ENCODE data around the gene KLHL33.
"Not testable (repeated sequence)": the region's sequence is repeated elsewhere in the genome, so short reads cannot be mapped to it uniquely, and the experiment has no call there.

The KLHL33 gene

GRCh38 chr14:20435582-20436362 is at the start of gene KLHL33:
TSS of gene KLHL33 (minus strand) at chr14:20436166. CDS start at chr14:20435811, 355 bp downstream.
- no peak for DNase-seq

GRCh38 chr14:20482382-20482781 is 46.4 kb upstream of the KLHL33 start:
- DNase-seq = no peak

DNA sequence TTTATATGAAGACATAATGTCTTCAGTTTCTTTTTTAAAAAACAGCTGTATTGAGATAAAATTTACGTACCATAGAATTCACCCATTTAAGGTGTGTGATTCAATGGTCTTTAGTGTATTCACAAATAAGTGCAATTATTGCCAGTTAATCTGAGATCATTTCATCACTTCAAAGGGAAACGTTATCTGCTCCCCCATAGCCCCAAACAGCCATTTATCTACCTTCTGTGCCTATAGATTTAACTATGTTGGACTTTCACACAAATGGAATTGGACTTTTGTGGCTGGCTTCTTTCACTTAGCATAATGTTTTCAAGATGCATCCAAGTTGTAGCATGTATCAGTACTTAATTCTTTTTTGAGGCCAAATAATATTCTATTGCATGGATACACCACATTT is 42.9 kb upstream of the KLHL33 start:
- DNase-seq = no peak

DNA sequence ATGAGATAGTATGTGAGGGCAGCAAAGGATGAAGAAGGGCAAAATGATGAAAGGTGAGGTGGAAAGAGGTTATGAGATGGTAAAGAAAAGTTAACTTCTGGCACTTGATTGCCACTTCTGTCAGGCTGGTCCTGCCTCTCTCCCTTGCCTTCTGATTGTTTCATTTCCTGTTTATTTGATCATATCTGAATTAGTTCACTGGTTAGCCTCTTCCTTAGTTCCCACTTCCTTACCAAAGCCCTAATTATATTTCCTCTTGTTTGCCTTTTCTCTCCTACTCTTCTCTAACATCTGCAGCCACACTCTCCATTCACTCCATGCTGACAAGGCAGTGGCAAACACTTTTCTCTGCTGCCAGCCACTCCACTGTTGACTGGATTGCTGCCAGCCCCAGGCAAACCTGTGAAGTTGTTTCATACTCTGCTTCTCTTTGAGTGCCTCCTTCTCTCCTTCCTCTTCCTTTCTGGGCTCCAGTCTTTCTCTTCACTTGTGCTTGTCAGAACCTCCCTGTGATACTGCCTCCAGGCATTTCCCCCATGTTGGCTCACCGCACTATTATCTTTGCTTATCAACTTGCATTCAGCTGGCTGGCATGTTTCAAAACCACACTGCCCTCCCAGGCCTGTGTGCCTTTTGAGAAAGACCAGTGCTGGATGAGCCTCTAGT is 41.4 kb upstream of the KLHL33 start:
- DNase-seq = no peak

DNA sequence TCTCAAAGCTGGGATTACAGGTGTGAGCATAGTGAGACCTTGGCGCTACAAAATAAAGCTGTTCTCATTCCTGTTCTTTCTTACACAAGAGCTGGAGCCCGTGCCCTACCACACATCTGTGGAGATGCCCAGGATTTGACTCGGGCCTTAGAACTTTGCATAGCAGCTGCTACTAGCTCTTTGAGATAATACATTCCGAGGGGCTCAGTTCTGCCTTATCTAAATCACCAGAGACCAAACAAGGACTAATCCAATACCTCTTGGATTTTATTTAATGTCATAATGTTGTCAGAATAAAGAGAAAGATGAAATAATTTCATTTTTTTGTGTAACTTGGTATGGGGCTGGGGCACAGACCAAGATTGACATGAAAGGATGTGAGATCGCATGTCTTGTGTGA is 40.8 kb upstream of the KLHL33 start:
- no peak for DNase-seq

GRCh38 chr14:20472536-20473169 is 36.7 kb upstream of the KLHL33 start:
- DNase-seq = no peak

GRCh38 chr14:20470603-20470901 is 34.6 kb upstream of the KLHL33 start:
- DNase-seq = no peak

GRCh38 chr14:20469890-20470602 is 34.1 kb upstream of the KLHL33 start:
- peak; percentile 42 for DNase-seq

- DNase-seq = peak; percentile 87
Measured at GRCh38 chr14:20469242-20469889, 33.4 kb upstream of the KLHL33 start, which contains the start of gene PNP. TSS of gene PNP (plus strand) at chr14:20469406. CDS start at chr14:20469525, 119 bp downstream.

DNA sequence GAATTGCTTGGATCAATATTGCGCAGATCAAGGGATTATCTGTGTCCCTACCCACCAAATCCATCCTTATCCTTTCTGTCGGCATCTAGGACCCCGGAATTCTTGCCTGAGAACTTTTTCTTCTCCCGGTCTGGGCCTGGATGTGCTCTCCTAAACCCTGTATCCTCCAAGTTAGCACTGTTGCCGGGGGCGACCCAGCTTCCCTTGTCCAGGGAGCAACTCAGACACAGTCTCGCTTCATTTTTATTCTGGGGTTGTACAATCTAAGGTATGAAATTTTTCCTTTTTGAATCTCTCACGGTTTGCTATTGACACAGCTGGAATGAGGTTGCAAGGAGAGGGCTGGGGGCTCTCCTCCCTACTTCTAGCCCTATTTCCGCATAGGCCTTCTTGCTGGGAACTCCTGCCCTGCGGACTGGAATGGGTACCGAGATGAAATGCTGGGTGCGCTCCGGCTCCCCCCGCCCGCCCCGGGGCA is 32.8 kb upstream of the KLHL33 start:
- no peak for DNase-seq

GRCh38 chr14:20461225-20462141 is 25.5 kb upstream of the KLHL33 start, which contains the start of gene PIP4P1:
TSS of gene PIP4P1 (minus strand) at chr14:20461434. CDS start at chr14:20461325, 109 bp downstream.
- peak; percentile 96 for DNase-seq

GRCh38 chr14:20460458-20461224 is 24.7 kb upstream of the KLHL33 start:
- DNase-seq = peak; percentile 55

DNA sequence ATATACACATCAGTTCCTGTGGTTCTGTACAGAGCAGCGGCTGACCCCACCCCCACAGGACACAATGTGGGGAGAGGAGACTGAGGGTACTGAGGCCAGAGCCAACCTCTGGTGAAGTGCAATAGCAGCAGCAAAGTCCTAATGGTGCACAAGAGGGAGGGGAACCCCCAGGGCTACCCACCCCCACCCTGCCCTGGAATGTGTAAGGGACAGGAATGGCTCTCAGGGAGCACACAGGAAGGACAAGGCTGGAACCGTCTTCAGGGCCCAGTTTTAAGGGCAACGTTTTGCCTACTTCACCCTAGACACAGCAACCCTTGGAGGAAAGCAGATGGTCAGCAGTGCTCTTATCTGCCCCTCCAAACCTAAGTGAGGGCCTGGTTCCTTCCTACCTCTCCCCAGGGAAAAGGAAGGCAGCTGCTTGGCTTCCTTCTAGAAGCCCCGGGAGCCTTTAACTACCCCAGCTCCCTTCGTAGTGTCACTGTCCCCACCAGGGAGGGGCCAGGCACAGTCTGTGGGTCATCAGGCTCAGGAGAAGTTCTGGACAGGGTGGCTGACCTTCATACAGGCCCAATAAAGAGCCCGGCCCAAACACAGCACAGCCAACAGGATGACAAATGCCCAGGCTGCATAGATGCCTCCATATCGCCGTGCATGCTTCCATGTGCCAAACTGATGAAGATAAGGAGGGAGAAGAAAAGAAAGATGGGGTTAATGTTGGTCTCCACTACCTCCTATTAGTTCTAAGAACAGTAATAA is 22.2 kb upstream of the KLHL33 start:
- no peak for DNase-seq

GRCh38 chr14:20456971-20457370 is 21.0 kb upstream of the KLHL33 start:
- no peak for DNase-seq

DNA sequence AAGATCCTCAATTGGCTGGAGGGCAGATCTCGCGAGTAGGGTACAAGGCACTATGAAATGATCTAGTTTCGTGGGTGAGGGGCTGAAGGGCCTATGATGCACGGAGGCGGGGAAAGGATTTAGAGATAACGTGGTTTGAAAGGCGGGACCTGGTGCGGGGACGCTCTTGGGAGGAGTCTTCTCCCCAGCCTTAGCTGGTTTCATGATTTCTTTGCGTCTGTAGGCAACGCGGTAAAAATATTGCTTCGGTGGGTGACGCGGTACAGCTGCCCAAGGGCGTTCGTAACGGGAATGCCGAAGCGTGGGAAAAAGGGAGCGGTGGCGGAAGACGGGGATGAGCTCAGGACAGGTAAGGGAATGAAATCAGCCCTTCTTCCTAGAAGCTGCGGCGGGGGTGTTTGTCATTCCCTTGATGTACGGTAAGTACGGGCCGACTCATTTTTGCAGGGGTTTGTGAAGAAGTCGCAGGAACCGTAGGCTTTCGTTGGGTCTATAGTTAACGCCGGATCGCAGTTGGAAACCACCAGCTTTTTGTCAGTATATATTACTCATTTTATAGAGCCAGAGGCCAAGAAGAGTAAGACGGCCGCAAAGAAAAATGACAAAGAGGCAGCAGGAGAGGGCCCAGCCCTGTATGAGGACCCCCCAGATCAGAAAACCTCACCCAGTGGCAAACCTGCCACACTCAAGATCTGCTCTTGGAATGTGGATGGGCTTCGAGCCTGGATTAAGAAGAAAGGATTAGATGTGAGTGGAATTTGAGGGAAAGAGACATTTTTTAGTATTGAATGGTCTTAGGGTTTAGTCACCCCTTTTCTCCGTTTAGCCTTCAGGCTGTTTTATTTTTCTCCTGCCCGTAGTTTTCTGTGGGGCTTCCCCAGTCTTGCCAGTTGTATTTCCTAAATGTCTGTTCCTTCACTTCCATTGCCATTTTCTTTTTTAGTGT is 19.7 kb upstream of the KLHL33 start:
- no peak for DNase-seq

- peak; percentile 97 for DNase-seq
Measured at GRCh38 chr14:20454516-20455354, 18.8 kb upstream of the KLHL33 start, which contains the start of the genes APEX1 and OSGEP. TSS of gene APEX1 (plus strand) at chr14:20455226. CDS start at chr14:20455646, 420 bp downstream. TSS of gene OSGEP (minus strand) at chr14:20454812. CDS start at chr14:20454683, 129 bp downstream.

DNA sequence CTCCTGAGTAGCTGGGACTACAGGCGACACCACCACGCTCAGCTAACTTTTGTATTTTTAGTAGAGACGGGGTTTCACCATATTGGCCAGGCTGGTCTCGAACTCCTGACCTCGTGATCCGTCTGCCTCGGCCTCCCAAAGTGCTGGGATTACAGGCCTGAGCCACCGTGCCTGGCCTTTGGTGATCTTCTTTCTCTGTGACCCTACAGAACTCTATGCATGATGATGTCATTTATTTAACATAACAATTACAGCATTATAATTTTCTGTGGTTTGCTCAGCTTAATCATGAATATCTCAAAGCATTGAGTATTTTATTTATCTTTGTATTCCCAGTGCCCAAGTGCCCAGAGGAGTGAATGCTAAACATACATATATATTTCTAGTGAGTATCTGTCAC is 16.9 kb upstream of the KLHL33 start:
- not testable (repeated sequence) for DNase-seq

Data from activated CD8-positive, alpha-beta memory T cell treated with anti-CD3 and anti-CD28 coated beads, Interleukin-2, amount 50 U/mL, for 4 hours (primary cell).